DND-41 (cell line): ENCODE results near the gene LTBP2.

Source experiments
- CTCF ChIP-seq: IDR thresholded peaks from 2 replicates; pipeline ENCODE4 v1.5.1; 2012; ENCODE audit warnings: borderline replicate concordance, low read length, moderate library complexity, mild to moderate bottlenecking; ENCODE audit not compliant: poor library complexity, severe bottlenecking; ENCODE audit errors: extremely low read depth
- EZH2 ChIP-seq: IDR thresholded peaks from 3 replicates; pipeline ENCODE4 v1.6.1; 2012; ENCODE audit warnings: borderline replicate concordance, low read depth, mild to moderate bottlenecking, moderate library complexity, low read length, inconsistent platforms; ENCODE audit not compliant: severe bottlenecking

- TF ChIP-seq EZH2 (no peak), CTCF (no peak)
These were observed 449 bp upstream of the LTBP2 start for GRCh38 chr14:74612350-74613021.
